Fibroblast of peridontal ligament (primary cell): Measurements from ENCODE around the gene SINHCAF.
"Not testable (repeated sequence)": the region's sequence is repeated elsewhere in the genome, so short reads cannot be mapped to it uniquely, and the experiment has no call there.

Experiments
- DNase-seq: peaks from one replicate; pipeline ENCODE4 v3.0.0-alpha.2; 2010; ENCODE audit errors: extremely low read depth

The SINHCAF gene

GRCh38 chr12:31308116-31308515 is 17.8 kb downstream of the SINHCAF start:
- DNase-seq, result no peak

- no peak for DNase-seq
Measured at GRCh38 chr12:31306866-31307265, 19.1 kb downstream of the SINHCAF start.

GRCh38 chr12:31303466-31303865 is 22.5 kb downstream of the SINHCAF start:
- DNase-seq, result no peak

- no peak for DNase-seq
Measured at GRCh38 chr12:31301311-31301710, 24.6 kb downstream of the SINHCAF start.

GRCh38 chr12:31300783-31301182 is 25.2 kb downstream of the SINHCAF start:
- DNase-seq, result no peak

GRCh38 chr12:31300341-31300740 is 25.6 kb downstream of the SINHCAF start:
- DNase-seq, result no peak

GRCh38 chr12:31298922-31299321 is 27.0 kb downstream of the SINHCAF start:
- no peak for DNase-seq

- DNase-seq, result no peak
Measured at GRCh38 chr12:31298515-31298910, 27.4 kb downstream of the SINHCAF start.

GRCh38 chr12:31297572-31298514 is 28.1 kb downstream of the SINHCAF start:
- DNase-seq, result no peak

- no peak for DNase-seq
Measured at GRCh38 chr12:31289441-31289840, 36.5 kb downstream of the SINHCAF start.

GRCh38 chr12:31288381-31288780 is 37.6 kb downstream of the SINHCAF start:
- DNase-seq, result no peak

- no peak for DNase-seq
Measured at GRCh38 chr12:31280183-31280582, 45.8 kb downstream of the SINHCAF start.

- DNase-seq, result no peak
Measured at GRCh38 chr12:31279390-31279924, 46.5 kb downstream of the SINHCAF start.

GRCh38 chr12:31278832-31279231 is 47.1 kb downstream of the SINHCAF start:
- DNase-seq, result no peak

- DNase-seq, result no peak
Measured at GRCh38 chr12:31278424-31278823, 47.5 kb downstream of the SINHCAF start.

GRCh38 chr12:31277081-31277480 is 48.9 kb downstream of the SINHCAF start:
- no peak for DNase-seq

GRCh38 chr12:31275491-31275890 is 50.5 kb downstream of the SINHCAF start:
- DNase-seq, result no peak

- peak; percentile 38 for DNase-seq
Measured at GRCh38 chr12:31274520-31275300, 51.2 kb downstream of the SINHCAF start.

GRCh38 chr12:31273794-31274193 is 52.2 kb downstream of the SINHCAF start:
- DNase-seq, result not testable (repeated sequence)

GRCh38 chr12:31272607-31273225 is 53.2 kb downstream of the SINHCAF start:
- DNase-seq, result no peak

GRCh38 chr12:31267966-31268365 is 58.0 kb downstream of the SINHCAF start:
- peak; percentile 4 for DNase-seq

- DNase-seq, result no peak
Measured at GRCh38 chr12:31265722-31266121, 60.2 kb downstream of the SINHCAF start.
